ENCODE results near the gene FN1. TPM values are rescaled to one million over a fixed set of nuclear protein-coding genes. Genes with fewer than 3 reads are reported as not detected.

FN1 gene
- total RNA-seq, 5 donors from 2014 or later (not counting 1 experiment from before 2014, with no cell fraction given): 5.7 to 7.1 (median 6.7) TPM; not detected in 2

- no CpG with 5 or more reads among the region's 10 CpGs for WGBS (ENCODE audit: insufficient coverage)
- no peak overlapping the region for H3K27ac ChIP-seq (ENCODE audit: low read length)
- CTCF ChIA-PET: no interaction called here
- H3K27me3 ChIP-seq (replicated peaks in 1 of 2; ENCODE audit: control insufficient read depth in 2 of 2, extremely low read depth in 1 of 2, insufficient read depth in 2 of 2, low read length in 1 of 2): no peaks in the 10 kb centered on the region
- no peak for DNase-seq
- Mint-ChIP-seq H3K27me3 (peaks cover 9 to 11% of the 10 kb centered on the region in 2 donors), H3K27ac (no peak overlapping the region), H3K4me3 (no peak overlapping the region), H3K36me3 (no peaks in the 10 kb centered on the region), H3K9me3 (no peaks in the 10 kb centered on the region), H3K4me1 (no peaks in the 10 kb centered on the region)
- ATAC-seq (replicated peaks in 1 of 4): no peak
- POLR2A ChIA-PET: no interaction called here
- no peaks in the 10 kb centered on the region for H3K9me3 ChIP-seq
- H3K36me3 ChIP-seq (ENCODE audit: control insufficient read depth in 2 of 2, extremely low read depth in 1 of 2, insufficient read depth in 1 of 2, low read length in 1 of 2): no peaks in the 10 kb centered on the region
- H3K4me3 ChIP-seq (ENCODE audit: control insufficient read depth in 1 of 2, extremely low read depth in 1 of 2, low read length in 1 of 2): no peak overlapping the region
- no peaks in the 10 kb centered on the region for H3K4me1 ChIP-seq (ENCODE audit: control insufficient read depth in 1 of 2, extremely low read depth in 1 of 2, insufficient read depth in 2 of 2, low read length in 2 of 2)
Observed at GRCh38 chr2:215403441-215404347, 32.2 kb downstream of the FN1 start.

GRCh38 chr2:215401896-215402379 is 33.9 kb downstream of the FN1 start:
- H3K9me3 Mint-ChIP-seq: no peaks in the 10 kb centered on the region
- no peak overlapping the region for H3K4me3 ChIP-seq (ENCODE audit: control insufficient read depth in 1 of 2, extremely low read depth in 1 of 2, low read length in 1 of 2)
- ATAC-seq (replicated peaks in 1 of 4): no peak
- no peak overlapping the region for H3K27ac Mint-ChIP-seq
- ChIA-PET CTCF (no interaction called here), POLR2A (no interaction called here)
- H3K4me1 ChIP-seq (ENCODE audit: control insufficient read depth in 1 of 2, extremely low read depth in 1 of 2, insufficient read depth in 2 of 2, low read length in 2 of 2): no peaks in the 10 kb centered on the region
- no peak for DNase-seq
- no peaks in the 10 kb centered on the region for H3K36me3 Mint-ChIP-seq
- H3K27me3 Mint-ChIP-seq: peaks cover 6 to 9% of the 10 kb centered on the region in 2 donors
- no peaks in the 10 kb centered on the region for H3K27me3 ChIP-seq (replicated peaks in 1 of 2; ENCODE audit: control insufficient read depth in 2 of 2, extremely low read depth in 1 of 2, insufficient read depth in 2 of 2, low read length in 1 of 2)
- no peaks in the 10 kb centered on the region for H3K36me3 ChIP-seq (ENCODE audit: control insufficient read depth in 2 of 2, extremely low read depth in 1 of 2, insufficient read depth in 1 of 2, low read length in 1 of 2)
- H3K27ac ChIP-seq (ENCODE audit: low read length): no peak overlapping the region
- no peaks in the 10 kb centered on the region for H3K9me3 ChIP-seq
- WGBS (ENCODE audit: insufficient coverage): 25% methylated on average over 1 of the region's 3 CpGs
- no peak overlapping the region for H3K4me3 Mint-ChIP-seq
- no peaks in the 10 kb centered on the region for H3K4me1 Mint-ChIP-seq

GRCh38 chr2:215399067-215399716 is 36.7 kb downstream of the FN1 start:
- no CpG with 5 or more reads among the region's 3 CpGs for WGBS (ENCODE audit: insufficient coverage)
- Histone ChIP-seq H3K27me3 (replicated peaks in 1 of 2; ENCODE audit: control insufficient read depth in 2 of 2, extremely low read depth in 1 of 2, insufficient read depth in 2 of 2, low read length in 1 of 2) (no peaks in the 10 kb centered on the region), H3K4me1 (ENCODE audit: control insufficient read depth in 1 of 2, extremely low read depth in 1 of 2, insufficient read depth in 2 of 2, low read length in 2 of 2) (no peaks in the 10 kb centered on the region), H3K36me3 (ENCODE audit: control insufficient read depth in 2 of 2, extremely low read depth in 1 of 2, insufficient read depth in 1 of 2, low read length in 1 of 2) (no peaks in the 10 kb centered on the region), H3K27ac (ENCODE audit: low read length) (no peak overlapping the region), H3K4me3 (ENCODE audit: control insufficient read depth in 1 of 2, extremely low read depth in 1 of 2, low read length in 1 of 2) (no peak overlapping the region), H3K9me3 (no peaks in the 10 kb centered on the region)
- ChIA-PET CTCF (no interaction called here), POLR2A (no interaction called here)
- DNase-seq (no peak), ATAC-seq (replicated peaks in 1 of 4) (no peak)
- no peak overlapping the region for H3K27ac Mint-ChIP-seq
- H3K27me3 Mint-ChIP-seq: peaks cover 5 to 9% of the 10 kb centered on the region in 2 donors
- H3K9me3 Mint-ChIP-seq: no peaks in the 10 kb centered on the region
- no peak overlapping the region for H3K4me3 Mint-ChIP-seq
- no peaks in the 10 kb centered on the region for H3K36me3 Mint-ChIP-seq
- H3K4me1 Mint-ChIP-seq: no peaks in the 10 kb centered on the region

GRCh38 chr2:215397632-215398341 is 38.1 kb downstream of the FN1 start:
- Mint-ChIP-seq H3K9me3 (no peaks in the 10 kb centered on the region), H3K4me3 (no peak overlapping the region), H3K4me1 (no peaks in the 10 kb centered on the region), H3K27me3 (peaks cover 5 to 9% of the 10 kb centered on the region in 2 donors), H3K36me3 (no peaks in the 10 kb centered on the region), H3K27ac (no peak overlapping the region)
- Histone ChIP-seq H3K4me3 (ENCODE audit: control insufficient read depth in 1 of 2, extremely low read depth in 1 of 2, low read length in 1 of 2) (no peak overlapping the region), H3K36me3 (ENCODE audit: control insufficient read depth in 2 of 2, extremely low read depth in 1 of 2, insufficient read depth in 1 of 2, low read length in 1 of 2) (no peaks in the 10 kb centered on the region), H3K27ac (ENCODE audit: low read length) (no peak overlapping the region), H3K4me1 (ENCODE audit: control insufficient read depth in 1 of 2, extremely low read depth in 1 of 2, insufficient read depth in 2 of 2, low read length in 2 of 2) (no peaks in the 10 kb centered on the region), H3K9me3 (no peaks in the 10 kb centered on the region), H3K27me3 (replicated peaks in 1 of 2; ENCODE audit: control insufficient read depth in 2 of 2, extremely low read depth in 1 of 2, insufficient read depth in 2 of 2, low read length in 1 of 2) (no peaks in the 10 kb centered on the region)
- ChIA-PET CTCF (interaction anchor here in 1 of 2 donors (0.6 kb wide), 1 partner anchor 1973 kb away, joined by 3 read pairs; no protein-coding TSS in a partner anchor), POLR2A (interaction anchor here in 1 of 2 donors (0.6 kb wide), 1 partner anchor 297 kb away, joined by 3 read pairs; no protein-coding TSS in a partner anchor)
- ATAC-seq (replicated peaks in 1 of 4): no peak
- DNase-seq: no peak
- WGBS (ENCODE audit: insufficient coverage): 84% methylated on average over 6 of the region's 9 CpGs

GRCh38 chr2:215396595-215397313 is 39.1 kb downstream of the FN1 start:
- H3K27me3 ChIP-seq (replicated peaks in 1 of 2; ENCODE audit: control insufficient read depth in 2 of 2, extremely low read depth in 1 of 2, insufficient read depth in 2 of 2, low read length in 1 of 2): no peaks in the 10 kb centered on the region
- H3K4me3 ChIP-seq (ENCODE audit: control insufficient read depth in 1 of 2, extremely low read depth in 1 of 2, low read length in 1 of 2): no peak overlapping the region
- H3K4me3 Mint-ChIP-seq: no peak overlapping the region
- H3K36me3 Mint-ChIP-seq: no peaks in the 10 kb centered on the region
- H3K9me3 Mint-ChIP-seq: no peaks in the 10 kb centered on the region
- ChIA-PET CTCF (no interaction called here), POLR2A (no interaction called here)
- no peak overlapping the region for H3K27ac Mint-ChIP-seq
- WGBS (ENCODE audit: insufficient coverage): no CpG with 5 or more reads among the region's 2 CpGs
- ATAC-seq (replicated peaks in 1 of 4) (no peak), DNase-seq (no peak)
- H3K27me3 Mint-ChIP-seq: peaks cover 5 to 9% of the 10 kb centered on the region in 2 donors
- no peak overlapping the region for H3K27ac ChIP-seq (ENCODE audit: low read length)
- no peaks in the 10 kb centered on the region for H3K4me1 Mint-ChIP-seq
- H3K36me3 ChIP-seq (ENCODE audit: control insufficient read depth in 2 of 2, extremely low read depth in 1 of 2, insufficient read depth in 1 of 2, low read length in 1 of 2): no peaks in the 10 kb centered on the region
- no peaks in the 10 kb centered on the region for H3K4me1 ChIP-seq (ENCODE audit: control insufficient read depth in 1 of 2, extremely low read depth in 1 of 2, insufficient read depth in 2 of 2, low read length in 2 of 2)
- H3K9me3 ChIP-seq: no peaks in the 10 kb centered on the region

Data from T-cell (primary cell).